GM18508 (cell line): Measurements from ENCODE around the gene VDR.
"Not testable (repeated sequence)": the region's sequence is repeated elsewhere in the genome, so short reads cannot be mapped to it uniquely, and the experiment has no call there.

Experiments used
- ATAC-seq: cut with Tn5 transposase; IDR thresholded peaks from one replicate; pipeline ENCODE4 v1.9.1; 2021; ENCODE audit warnings: moderate number of reproducible peaks; ENCODE audit not compliant: insufficient read depth, unreplicated experiment

Gene VDR

GRCh38 chr12:47852096-47852571 is 52.7 kb downstream of the VDR start:
- no peak for ATAC-seq

- ATAC-seq: no peak
These were observed 53.4 kb downstream of the VDR start for GRCh38 chr12:47851303-47851952.

- no peak for ATAC-seq
These were observed 54.4 kb downstream of the VDR start for GRCh38 chr12:47850153-47851084.

- ATAC-seq: no peak
These were observed 55.5 kb downstream of the VDR start for GRCh38 chr12:47849261-47849660.

- ATAC-seq: no peak
These were observed 55.9 kb downstream of the VDR start for GRCh38 chr12:47848853-47849252.

GRCh38 chr12:47846294-47846996 is 58.3 kb downstream of the VDR start:
- ATAC-seq: no peak

GRCh38 chr12:47845081-47845480 is 59.7 kb downstream of the VDR start:
- no peak for ATAC-seq

GRCh38 chr12:47844264-47845019 is 60.4 kb downstream of the VDR start:
- no peak for ATAC-seq

- no peak for ATAC-seq
These were observed 61.4 kb downstream of the VDR start for GRCh38 chr12:47843226-47843980.

GRCh38 chr12:47842543-47842942 is 62.3 kb downstream of the VDR start:
- not testable (repeated sequence) for ATAC-seq

- no peak for ATAC-seq
These were observed 62.9 kb downstream of the VDR start for GRCh38 chr12:47841910-47842309.

GRCh38 chr12:47841501-47841900 is 63.3 kb downstream of the VDR start:
- no peak for ATAC-seq

- ATAC-seq: no peak
These were observed 64.2 kb downstream of the VDR start for GRCh38 chr12:47840571-47840970.

GRCh38 chr12:47839214-47839876 is 65.4 kb downstream of the VDR start:
- no peak for ATAC-seq

- no peak for ATAC-seq
These were observed 66.4 kb downstream of the VDR start for GRCh38 chr12:47838286-47838931.

- ATAC-seq: no peak
These were observed 67.3 kb downstream of the VDR start for GRCh38 chr12:47837190-47838171.

GRCh38 chr12:47835831-47836155 is 69.0 kb downstream of the VDR start:
- no peak for ATAC-seq
